ENCODE results near the gene APPBP2. TPM values are rescaled to one million over a fixed set of nuclear protein-coding genes. Genes with fewer than 3 reads are reported as not detected.

APPBP2 gene
- polyA plus RNA-seq, 1 donor (not counting 4 experiments of a cell fraction or from before 2014, with no cell fraction given): 21.1 TPM

DNA sequence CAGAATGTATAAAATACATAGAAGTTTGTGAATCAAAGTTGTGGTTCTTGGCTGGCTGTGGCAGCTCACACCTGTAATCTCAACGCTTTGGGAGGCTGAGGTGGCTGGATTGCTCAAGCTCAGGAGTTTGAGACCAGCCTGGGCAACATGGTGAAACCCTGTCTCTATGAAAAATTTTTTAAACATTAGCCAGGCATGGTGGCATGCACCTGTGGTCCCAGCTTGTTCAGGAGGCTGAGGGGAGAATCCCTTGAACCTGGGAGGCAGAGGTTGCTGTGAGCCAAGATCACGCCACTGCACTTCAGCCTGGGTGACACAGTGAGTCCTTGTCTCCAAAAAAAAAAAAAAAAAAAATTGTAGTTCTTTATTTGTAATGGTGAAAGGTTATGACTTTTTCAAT is 13.8 kb upstream of the APPBP2 start:
- no peak for FAIRE-seq

DNA sequence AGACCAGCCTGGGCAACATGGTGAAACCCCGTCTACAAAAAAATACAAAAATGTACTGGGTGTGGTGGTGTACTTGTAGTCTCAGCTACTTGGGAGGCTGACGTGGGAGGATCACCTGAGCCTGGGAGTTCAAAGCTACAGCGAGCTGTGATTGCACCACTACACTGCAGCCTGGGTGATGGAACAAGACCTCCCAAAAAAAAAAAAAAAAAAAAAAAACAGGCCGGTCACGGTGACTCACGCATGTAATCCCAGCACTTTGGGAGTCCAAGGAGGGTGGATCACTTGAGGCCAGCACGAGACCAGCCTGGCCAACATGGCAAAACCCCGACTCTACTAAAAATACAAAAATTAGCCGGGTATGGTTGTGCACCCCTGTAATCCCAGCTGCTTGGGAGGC is 12.7 kb upstream of the APPBP2 start:
- Histone ChIP-seq H3K27me3 (ENCODE audit: control insufficient read depth, extremely low read depth, insufficient read depth, low read length) (no peaks in the 10 kb centered on the region), H3K9me3 (ENCODE audit: control insufficient read depth, low read depth, low read length) (no peaks in the 10 kb centered on the region), H3K27ac (ENCODE audit: control insufficient read depth, insufficient read depth, low read length) (no peak overlapping the region), H2AFZ (ENCODE audit: control insufficient read depth, low read length) (no peak overlapping the region), H3K4me3 (ENCODE audit: control insufficient read depth in 2 of 3, extremely low read depth in 1 of 3, insufficient read depth in 2 of 3, low read depth in 1 of 3, low read length in 3 of 3) (no peak overlapping the region), H4K20me1 (ENCODE audit: control insufficient read depth, extremely low read depth, insufficient read depth, low read length) (peaks cover 2% of the 10 kb centered on the region), H3K4me2 (ENCODE audit: control insufficient read depth, extremely low read depth, insufficient read depth, low read depth, low read length) (no peak overlapping the region), H3K79me2 (ENCODE audit: control insufficient read depth, insufficient read depth, low read length) (no peaks in the 10 kb centered on the region), H3K36me3 (ENCODE audit: control insufficient read depth in 2 of 2, extremely low read depth in 1 of 2, insufficient read depth in 2 of 2, low read length in 2 of 2) (no peaks in the 10 kb centered on the region), H3K9ac (ENCODE audit: control insufficient read depth, extremely low read depth, insufficient read depth, low read length) (no peak overlapping the region), H3K9me1 (ENCODE audit: control insufficient read depth, extremely low read depth, insufficient read depth, low read length) (no peaks in the 10 kb centered on the region), H3K4me1 (ENCODE audit: control insufficient read depth, extremely low read depth, insufficient read depth, low read length) (peaks cover 6% of the 10 kb centered on the region)
- dilution Hi-C loops (cut with MboI; ENCODE audit: extremely low pct_ligation_motif_present, low sequenced_read_pairs): no loop called here
- TF ChIP-seq EZH2 (IDR thresholded peaks at IDR 0.05; ENCODE audit: low read length): no peak
- TF ChIP-seq, protein P1, sequence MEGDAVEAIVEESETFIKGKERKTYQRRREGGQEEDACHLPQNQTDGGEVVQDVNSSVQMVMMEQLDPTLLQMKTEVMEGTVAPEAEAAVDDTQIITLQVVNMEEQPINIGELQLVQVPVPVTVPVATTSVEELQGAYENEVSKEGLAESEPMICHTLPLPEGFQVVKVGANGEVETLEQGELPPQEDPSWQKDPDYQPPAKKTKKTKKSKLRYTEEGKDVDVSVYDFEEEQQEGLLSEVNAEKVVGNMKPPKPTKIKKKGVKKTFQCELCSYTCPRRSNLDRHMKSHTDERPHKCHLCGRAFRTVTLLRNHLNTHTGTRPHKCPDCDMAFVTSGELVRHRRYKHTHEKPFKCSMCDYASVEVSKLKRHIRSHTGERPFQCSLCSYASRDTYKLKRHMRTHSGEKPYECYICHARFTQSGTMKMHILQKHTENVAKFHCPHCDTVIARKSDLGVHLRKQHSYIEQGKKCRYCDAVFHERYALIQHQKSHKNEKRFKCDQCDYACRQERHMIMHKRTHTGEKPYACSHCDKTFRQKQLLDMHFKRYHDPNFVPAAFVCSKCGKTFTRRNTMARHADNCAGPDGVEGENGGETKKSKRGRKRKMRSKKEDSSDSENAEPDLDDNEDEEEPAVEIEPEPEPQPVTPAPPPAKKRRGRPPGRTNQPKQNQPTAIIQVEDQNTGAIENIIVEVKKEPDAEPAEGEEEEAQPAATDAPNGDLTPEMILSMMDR (optimal IDR thresholded peaks at IDR 0.05 in 1 of 3, IDR thresholded peaks at IDR 0.05 in 1 of 3, conservative IDR thresholded peaks at IDR 0.05 in 1 of 3; ENCODE audit: extremely low read depth in 1 of 3, insufficient read depth in 2 of 3, low read length in 3 of 3): no peak
- DNase-seq (ENCODE audit: low read depth, low spot score): no peak
- no peak for FAIRE-seq

More for the DNA sequence above, 13.8 kb upstream of the APPBP2 start:
- Histone ChIP-seq H3K36me3 (ENCODE audit: control insufficient read depth in 2 of 2, extremely low read depth in 1 of 2, insufficient read depth in 2 of 2, low read length in 2 of 2) (no peaks in the 10 kb centered on the region), H3K9me1 (ENCODE audit: control insufficient read depth, extremely low read depth, insufficient read depth, low read length) (no peaks in the 10 kb centered on the region), H3K4me1 (ENCODE audit: control insufficient read depth, extremely low read depth, insufficient read depth, low read length) (peaks cover 6% of the 10 kb centered on the region), H3K4me3 (ENCODE audit: control insufficient read depth in 2 of 3, extremely low read depth in 1 of 3, insufficient read depth in 2 of 3, low read depth in 1 of 3, low read length in 3 of 3) (no peak overlapping the region), H3K27ac (ENCODE audit: control insufficient read depth, insufficient read depth, low read length) (no peak overlapping the region), H3K9me3 (ENCODE audit: control insufficient read depth, low read depth, low read length) (no peaks in the 10 kb centered on the region), H2AFZ (ENCODE audit: control insufficient read depth, low read length) (no peak overlapping the region), H3K4me2 (ENCODE audit: control insufficient read depth, extremely low read depth, insufficient read depth, low read depth, low read length) (no peak overlapping the region), H4K20me1 (ENCODE audit: control insufficient read depth, extremely low read depth, insufficient read depth, low read length) (peaks cover 2% of the 10 kb centered on the region), H3K27me3 (ENCODE audit: control insufficient read depth, extremely low read depth, insufficient read depth, low read length) (no peaks in the 10 kb centered on the region), H3K9ac (ENCODE audit: control insufficient read depth, extremely low read depth, insufficient read depth, low read length) (no peak overlapping the region), H3K79me2 (ENCODE audit: control insufficient read depth, insufficient read depth, low read length) (no peaks in the 10 kb centered on the region)
- dilution Hi-C loops (cut with MboI; ENCODE audit: extremely low pct_ligation_motif_present, low sequenced_read_pairs): no loop called here
- TF ChIP-seq, protein P1 (optimal IDR thresholded peaks at IDR 0.05 in 1 of 3, IDR thresholded peaks at IDR 0.05 in 1 of 3, conservative IDR thresholded peaks at IDR 0.05 in 1 of 3; ENCODE audit: extremely low read depth in 1 of 3, insufficient read depth in 2 of 3, low read length in 3 of 3): no peak
- no peak for DNase-seq (ENCODE audit: low read depth, low spot score)

All from keratinocyte (primary cell).